Breast epithelium (tissue), 4 donors: ENCODE data around the gene CEP120. TPM values are rescaled to one million over a fixed set of nuclear protein-coding genes. Genes with fewer than 3 reads are reported as not detected.

ENCODE experiments used
- DNase-seq, 2 donors: peaks; one replicate each; pipeline ENCODE4 v3.0.0-alpha.2; 2019; ENCODE audit warnings: low spot score in 2 of 2
- H3K27ac ChIP-seq, 2 donors: fragments of 200-600 bp; sonication (generic) in 1 of 2; one replicate each; pipeline ENCODE4 v1.5.1; 2016 to 2019; ENCODE audit warnings: mild to moderate bottlenecking in 1 of 2
- H3K27me3 ChIP-seq, 2 donors: fragments of 200-600 bp; sonication (generic) in 1 of 2; one replicate each; pipeline versions ENCODE4 v1.5.1 to v1.6.0; 2017 to 2019; ENCODE audit warnings: control low read depth in 1 of 2, mild to moderate bottlenecking in 1 of 2
- H3K36me3 ChIP-seq: fragments of 200-600 bp; one replicate; pipeline ENCODE4 v1.5.1; 2019
- H3K4me1 ChIP-seq, 2 donors: fragments of 200-600 bp; sonication (generic); one replicate each; pipeline ENCODE4 v1.5.1; 2016 to 2019; ENCODE audit warnings: control low read depth in 1 of 2
- H3K4me3 ChIP-seq, 3 donors: fragments of 200-600 bp; sonication (generic); 1 replicate in 2 of 3; 2 replicates in 1 of 3; pipeline ENCODE4 v1.5.1; 2016 to 2019; ENCODE audit warnings: mild to moderate bottlenecking in 3 of 3, moderate library complexity in 2 of 3
- H3K9me3 ChIP-seq, 2 donors: fragments of 200-600 bp; sonication (generic) in 1 of 2; one replicate each; pipeline ENCODE4 v1.5.1; 2016 to 2019; ENCODE audit warnings: control low read depth in 1 of 2
- CTCF ChIP-seq, 3 donors: fragments of 450-650 bp; IDR thresholded peaks; one replicate each; pipeline ENCODE4 v1.5.1; 2016 to 2017; ENCODE audit warnings: antibody characterized with exemption in 3 of 3, mild to moderate bottlenecking in 3 of 3, moderate library complexity in 3 of 3
- POLR2A ChIP-seq: fragments of 450-650 bp; IDR thresholded peaks from one replicate; pipeline ENCODE4 v1.6.1; 2016; ENCODE audit warnings: antibody characterized with exemption, mild to moderate bottlenecking, moderate library complexity
- POLR2AphosphoS5 ChIP-seq, 3 donors: sonication (generic); formaldehyde crosslinking; IDR thresholded peaks; one replicate each; pipeline ENCODE4 v1.6.1; 2017; ENCODE audit warnings: antibody characterized with exemption in 3 of 3
- intact Hi-C: fragments of 100-400 bp; cut with DNase I; formaldehyde crosslinking; loops from one replicate; pipeline ENCODE4 v1.15.1; 2023; ENCODE audit warnings: low total_unique reads
- total RNA-seq, 3 donors: library from RNA; depleted of rRNA; stranded (reverse); fragments of >200 nt; gene quantifications; one replicate each; pipeline ENCODE4 v1.1.0, GENCODE V29; 2016

Gene CEP120
- total RNA-seq, 3 donors from 2014 or later: 18.7 to 30.7 (median 23.3) TPM

GRCh38 chr5:123456242-123456641, 33.0 kb upstream of the CEP120 start:
- TF ChIP-seq CTCF (IDR thresholded peaks at IDR 0.05) (no peak), POLR2AphosphoS5 (IDR thresholded peaks at IDR 0.05) (no peak), POLR2A (no peak)
- Histone ChIP-seq H3K4me1 (no peaks in the 10 kb centered on the region), H3K36me3 (no peaks in the 10 kb centered on the region), H3K4me3 (no peak overlapping the region), H3K9me3 (no peaks in the 10 kb centered on the region), H3K27ac (no peak overlapping the region), H3K27me3 (no peaks in the 10 kb centered on the region)
- intact Hi-C loops: no loop called here
- no peak for DNase-seq

- Histone ChIP-seq H3K9me3 (no peaks in the 10 kb centered on the region), H3K4me3 (no peak overlapping the region), H3K27me3 (no peaks in the 10 kb centered on the region), H3K4me1 (no peaks in the 10 kb centered on the region), H3K36me3 (no peaks in the 10 kb centered on the region), H3K27ac (no peak overlapping the region)
- intact Hi-C loops: no loop called here
- DNase-seq: no peak
- TF ChIP-seq POLR2AphosphoS5 (IDR thresholded peaks at IDR 0.05) (no peak), POLR2A (no peak), CTCF (IDR thresholded peaks at IDR 0.05) (no peak)
Observed at GRCh38 chr5:123455640-123456039, 32.4 kb upstream of the CEP120 start.

GRCh38 chr5:123455095-123455494, 31.9 kb upstream of the CEP120 start:
- Histone ChIP-seq H3K4me3 (no peak overlapping the region), H3K27ac (no peak overlapping the region), H3K9me3 (no peaks in the 10 kb centered on the region), H3K36me3 (no peaks in the 10 kb centered on the region), H3K27me3 (no peaks in the 10 kb centered on the region), H3K4me1 (no peaks in the 10 kb centered on the region)
- no peak for TF ChIP-seq CTCF (IDR thresholded peaks at IDR 0.05)
- TF ChIP-seq POLR2AphosphoS5 (IDR thresholded peaks at IDR 0.05): no peak
- no peak for TF ChIP-seq POLR2A
- intact Hi-C loops: no loop called here
- DNase-seq: no peak

GRCh38 chr5:123454259-123454911, 31.2 kb upstream of the CEP120 start:
- Histone ChIP-seq H3K4me1 (no peaks in the 10 kb centered on the region), H3K9me3 (no peaks in the 10 kb centered on the region), H3K27me3 (no peaks in the 10 kb centered on the region), H3K27ac (no peak overlapping the region), H3K36me3 (no peaks in the 10 kb centered on the region), H3K4me3 (no peak overlapping the region)
- intact Hi-C loops: no loop called here
- TF ChIP-seq POLR2AphosphoS5 (IDR thresholded peaks at IDR 0.05): no peak
- no peak for TF ChIP-seq POLR2A
- no peak for TF ChIP-seq CTCF (IDR thresholded peaks at IDR 0.05)
- no peak for DNase-seq

- intact Hi-C loops: no loop called here
- Histone ChIP-seq H3K4me1 (no peaks in the 10 kb centered on the region), H3K27me3 (no peaks in the 10 kb centered on the region), H3K9me3 (no peaks in the 10 kb centered on the region), H3K27ac (no peak overlapping the region), H3K4me3 (no peak overlapping the region), H3K36me3 (no peaks in the 10 kb centered on the region)
- DNase-seq: no peak
- TF ChIP-seq CTCF (IDR thresholded peaks at IDR 0.05): no peak
- TF ChIP-seq POLR2AphosphoS5 (IDR thresholded peaks at IDR 0.05): no peak
- TF ChIP-seq POLR2A: no peak
Observed at GRCh38 chr5:123452401-123452800, 29.2 kb upstream of the CEP120 start.
